Measurements from ENCODE around the gene PAXX.

The PAXX gene

GRCh38 chr9:137034039-137034708 lies 42.0 kb downstream of the PAXX start:
- DNase-seq = no peak

GRCh38 chr9:137034709-137035506 lies 42.7 kb downstream of the PAXX start:
- peak; percentile 91 for DNase-seq

GRCh38 chr9:137035507-137035834 lies 43.2 kb downstream of the PAXX start:
- no peak for DNase-seq

- no peak for DNase-seq
Observed at GRCh38 chr9:137035937-137036336, 43.7 kb downstream of the PAXX start.

GRCh38 chr9:137037035-137037434 lies 44.8 kb downstream of the PAXX start:
- no peak for DNase-seq

GRCh38 chr9:137037483-137037882 lies 45.3 kb downstream of the PAXX start:
- no peak for DNase-seq

- DNase-seq = no peak
Observed at GRCh38 chr9:137038916-137039315, 46.7 kb downstream of the PAXX start.

- DNase-seq = no peak
Observed at GRCh38 chr9:137039611-137040366, 47.6 kb downstream of the PAXX start.

- no peak for DNase-seq
Observed at GRCh38 chr9:137040568-137040967, 48.3 kb downstream of the PAXX start.

GRCh38 chr9:137041124-137041523 lies 48.9 kb downstream of the PAXX start:
- no peak for DNase-seq

GRCh38 chr9:137042751-137043727 lies 50.8 kb downstream of the PAXX start:
- DNase-seq = no peak

All from NCI-H345 (cell line).